K562 (cell line): ENCODE measurements around the gene ALKBH7. TPM values are rescaled to one million over a fixed set of nuclear protein-coding genes. Genes with fewer than 3 reads are reported as not detected.
A peak's percentile ranks its signal among the peaks of the same experiment; 100 is the strongest.

Source experiments
- ATAC-seq: fragments of 200-7000 bp; cut with Tn5 transposase; 3 replicates; pipeline ENCODE4 v1.9.1; 2020; ENCODE audit warnings: moderate library complexity
- BruUV-seq: library from RNA; stranded (reverse); fragments of 400-500 nt; replicated peaks from 2 replicates; lab custom pipeline; 2021; lab: Mats Ljungman, UMichigan
- CTCF ChIA-PET: fragments of 300-600 bp; formaldehyde crosslinking; extraction: SDS; loops from one replicate; lab custom pipeline; 2021; ENCODE audit warnings: low intra/inter-chr PET ratio; lab: Yijun Ruan, JAX
- POLR2A ChIA-PET: fragments of 300-600, 350-650 bp; sonication (Branson Sonifier 250); formaldehyde crosslinking; extraction: SDS; loops from one replicate; lab custom pipeline; 2021; ENCODE audit warnings: antibody characterized with exemption, inconsistent platforms; lab: Yijun Ruan, JAX
- DNase-seq, 4 experiments: peaks; one replicate each; pipeline versions ENCODE4 v3.0.0 to v3.0.0-alpha.2; 2011 to 2018; ENCODE audit warnings: low spot score in 3 of 4, mixed read lengths in 3 of 4; ENCODE audit errors: extremely low read depth in 1 of 4
- FAIRE-seq: peaks from 2 replicates; lab custom pipeline; 2011; peaks lifted over from hg19 to GRCh38; lab: Jason Lieb, UNC
- H2AFZ ChIP-seq: 2 replicates; pipeline ENCODE4 v1.6.0; 2011; ENCODE audit warnings: low read depth, low read length, control low read depth, inconsistent platforms
- H3K27ac ChIP-seq: fragments of 200-600 bp; 3 replicates; pipeline ENCODE4 v1.8.0; 2011; ENCODE audit warnings: low read depth, mild to moderate bottlenecking, control low read depth, inconsistent platforms, low read length, moderate library complexity, mixed read lengths; ENCODE audit errors: extremely low read depth
- H3K27me3 ChIP-seq, 2 experiments: fragments of 300-600 bp in 1 of 2; 2 replicates in 1 of 2; 3 replicates in 1 of 2; pipeline versions ENCODE4 v1.6.0 to v1.8.0; 2011; ENCODE audit warnings: inconsistent platforms in 2 of 2, low read length in 2 of 2, mild to moderate bottlenecking in 1 of 2, mixed read lengths in 1 of 2, moderate library complexity in 1 of 2; ENCODE audit not compliant: control insufficient read depth in 2 of 2, insufficient read depth in 2 of 2
- H3K36me3 ChIP-seq: fragments of 300-600 bp; 3 replicates; pipeline ENCODE4 v1.8.0; 2011; ENCODE audit warnings: mild to moderate bottlenecking, low read length, inconsistent platforms; ENCODE audit not compliant: control insufficient read depth, insufficient read depth
- H3K4me1 ChIP-seq, 2 experiments: fragments of 200-600 bp in 1 of 2; replicated peaks in 1 of 2; 2 replicates in 1 of 2; 3 replicates in 1 of 2; pipeline versions ENCODE4 v1.5.1 to v1.8.0; 2011; ENCODE audit warnings: inconsistent platforms in 2 of 2, low read length in 2 of 2, mild to moderate bottlenecking in 1 of 2, mixed read lengths in 1 of 2, moderate library complexity in 1 of 2; ENCODE audit not compliant: control insufficient read depth in 2 of 2, insufficient read depth in 2 of 2
- H3K4me2 ChIP-seq: 2 replicates; pipeline ENCODE4 v1.6.1; 2011; ENCODE audit warnings: low read length, control low read depth, inconsistent platforms, mixed read lengths; ENCODE audit not compliant: insufficient read depth
- H3K4me3 ChIP-seq: fragments of 200-600 bp; sonication (generic), shearing (Covaris generic); 2 replicates; pipeline ENCODE4 v1.5.1; 2016; ENCODE audit warnings: control low read depth, inconsistent platforms
- H3K79me2 ChIP-seq: fragments of 200-600 bp; 3 replicates; pipeline ENCODE4 v1.8.0; 2011; ENCODE audit warnings: low read length, inconsistent platforms; ENCODE audit not compliant: control insufficient read depth, insufficient read depth
- H3K9ac ChIP-seq, 2 experiments: 2 replicates each; pipeline versions ENCODE4 v1.6.0 to v1.6.1; 2011; ENCODE audit warnings: low read depth in 2 of 2, low read length in 2 of 2, control low read depth in 1 of 2, inconsistent platforms in 1 of 2, mild to moderate bottlenecking in 1 of 2, mixed read lengths in 1 of 2; ENCODE audit not compliant: insufficient read depth in 1 of 2
- H3K9me1 ChIP-seq: one replicate; pipeline ENCODE4 v1.6.0; 2011; ENCODE audit warnings: inconsistent platforms, mild to moderate bottlenecking, low read length, moderate library complexity; ENCODE audit not compliant: control insufficient read depth, insufficient read depth
- H3K9me3 ChIP-seq: replicated peaks from 2 replicates; pipeline ENCODE4 v1.5.1; 2011; ENCODE audit warnings: low read depth, low read length, inconsistent platforms; ENCODE audit not compliant: control insufficient read depth, insufficient read depth
- H4K20me1 ChIP-seq: replicated peaks from 2 replicates; pipeline ENCODE4 v1.6.1; 2011; ENCODE audit warnings: low read length, inconsistent platforms, mixed read lengths; ENCODE audit not compliant: control insufficient read depth, insufficient read depth
- MAFG ChIP-seq: fragments of 450-650 bp; conservative IDR thresholded peaks from 2 replicates; pipeline ENCODE4 v1.6.1; 2016; ENCODE audit warnings: missing genetic modification characterization, missing compliant biosample characterization
- RERE ChIP-seq: sonication (generic); formaldehyde crosslinking; IDR thresholded peaks from 2 replicates; pipeline ENCODE4 v1.8.0; 2023; ENCODE audit warnings: missing genetic modification reagents, mild to moderate bottlenecking, borderline replicate concordance
- SPI1 ChIP-seq: IDR thresholded peaks from 2 replicates; pipeline ENCODE4 v1.6.1; 2011; ENCODE audit warnings: low read depth, low read length, control low read depth, borderline replicate concordance
- ZNF24 ChIP-seq: fragments of 450-650 bp; IDR thresholded peaks from 2 replicates; pipeline ENCODE4 v1.6.1; 2016
- ZNF395 ChIP-seq: fragments of 200-800 bp; sonication (Bioruptor generic); IDR thresholded peaks from 2 replicates; pipeline ENCODE4 v1.6.1; 2017; ENCODE audit warnings: missing genetic modification characterization, missing compliant biosample characterization
- WGBS: fragments of 100-300 bp; shearing (Covaris generic); methylation state at CpG from one replicate; pipeline ENCODE4 v1.1.6; 2016; ENCODE audit warnings: low coverage, mixed read lengths; ENCODE audit not compliant: insufficient coverage; ENCODE audit errors: missing lambda C conversion rate; 5-methylcytosine and 5-hydroxymethylcytosine counted together
- in situ Hi-C: fragments of 300-500 bp; cut with MboI; formaldehyde crosslinking; loops from 4 replicates; pipeline ENCODE4 v1.15.0; 2018; ENCODE audit warnings: inconsistent platforms, mixed read lengths
- intact Hi-C: fragments of 100-400 bp; cut with micrococcal nuclease; formaldehyde crosslinking; loops from 2 replicates; pipeline ENCODE4 v1.14.2; 2022
- polyA plus RNA-seq, 8 experiments: library from polyadenylated mRNA; depleted of rRNA in 4 of 8; stranded (reverse) in 5 of 8; unstranded in 3 of 8; fragments of >200 nt; fragmentation: Nextera tagmentation in 2 of 8; fragmentation: Illumina TruSeq in 1 of 8; extraction: Ambion mirVana in 2 of 8; extraction: Trizol in 1 of 8; gene quantifications; 2 replicates each; pipeline versions ENCODE4 v1.2.1 to v1.2.3, GENCODE V29; 2011 to 2014; ENCODE audit warnings: inconsistent platforms in 1 of 8, missing spikeins in 1 of 8
- total RNA-seq, 7 experiments: library from RNA; depleted of rRNA in 6 of 7; stranded (reverse); fragments of >200 nt in 6 of 7; fragmentation: Illumina TruSeq in 2 of 7; extraction: Trizol in 2 of 7; gene quantifications; 2 replicates each; pipeline versions ENCODE4 v1.2.1 to v1.2.3, GENCODE V29; 2011 to 2021; ENCODE audit warnings: low replicate concordance in 1 of 7
- TF ChIP-seq, protein P1 (sequence below): sonication (generic); formaldehyde crosslinking; IDR thresholded peaks from 2 replicates; pipeline ENCODE4 v1.8.0; 2022; ENCODE audit warnings: mild to moderate bottlenecking, missing genetic modification reagents
- TF ChIP-seq, protein P2 (sequence below), 2 experiments: fragments of 450-650 bp; IDR thresholded peaks; 2 replicates each; pipeline ENCODE4 v1.6.1; 2018; ENCODE audit warnings: mild to moderate bottlenecking in 2 of 2, low read depth in 1 of 2; ENCODE audit not compliant: partially characterized antibody in 2 of 2

The ALKBH7 gene
- total and polyA plus RNA-seq, 9 of the 15 experiments (the other 6 are each of a cell fraction or from before 2014, with no cell fraction given): 0.69 to 94.8 (median 17.6) TPM

- intact Hi-C loops: no loop called here
- FAIRE-seq: peak; percentile 40
- TSS peak; percentile 73 for BruUV-seq
- TF ChIP-seq SPI1 (peak; percentile 63), RERE (CRISPR knock-in tag) (no peak), ZNF395 (CRISPR knock-in tag) (no peak), MAFG (tag) (peak; percentile 73), ZNF24 (peak; percentile 81)
- TF ChIP-seq, protein P1, sequence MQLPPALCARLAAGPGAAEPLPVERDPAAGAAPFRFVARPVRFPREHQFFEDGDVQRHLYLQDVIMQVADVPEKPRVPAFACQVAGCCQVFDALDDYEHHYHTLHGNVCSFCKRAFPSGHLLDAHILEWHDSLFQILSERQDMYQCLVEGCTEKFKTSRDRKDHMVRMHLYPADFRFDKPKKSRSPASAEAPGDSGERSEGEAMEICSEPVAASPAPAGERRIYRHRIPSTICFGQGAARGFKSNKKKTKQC (CRISPR knock-in tag): 0 out of 2 replicates have a peak, but pooled peaks have one; percentile 28
- TF ChIP-seq, protein P2, sequence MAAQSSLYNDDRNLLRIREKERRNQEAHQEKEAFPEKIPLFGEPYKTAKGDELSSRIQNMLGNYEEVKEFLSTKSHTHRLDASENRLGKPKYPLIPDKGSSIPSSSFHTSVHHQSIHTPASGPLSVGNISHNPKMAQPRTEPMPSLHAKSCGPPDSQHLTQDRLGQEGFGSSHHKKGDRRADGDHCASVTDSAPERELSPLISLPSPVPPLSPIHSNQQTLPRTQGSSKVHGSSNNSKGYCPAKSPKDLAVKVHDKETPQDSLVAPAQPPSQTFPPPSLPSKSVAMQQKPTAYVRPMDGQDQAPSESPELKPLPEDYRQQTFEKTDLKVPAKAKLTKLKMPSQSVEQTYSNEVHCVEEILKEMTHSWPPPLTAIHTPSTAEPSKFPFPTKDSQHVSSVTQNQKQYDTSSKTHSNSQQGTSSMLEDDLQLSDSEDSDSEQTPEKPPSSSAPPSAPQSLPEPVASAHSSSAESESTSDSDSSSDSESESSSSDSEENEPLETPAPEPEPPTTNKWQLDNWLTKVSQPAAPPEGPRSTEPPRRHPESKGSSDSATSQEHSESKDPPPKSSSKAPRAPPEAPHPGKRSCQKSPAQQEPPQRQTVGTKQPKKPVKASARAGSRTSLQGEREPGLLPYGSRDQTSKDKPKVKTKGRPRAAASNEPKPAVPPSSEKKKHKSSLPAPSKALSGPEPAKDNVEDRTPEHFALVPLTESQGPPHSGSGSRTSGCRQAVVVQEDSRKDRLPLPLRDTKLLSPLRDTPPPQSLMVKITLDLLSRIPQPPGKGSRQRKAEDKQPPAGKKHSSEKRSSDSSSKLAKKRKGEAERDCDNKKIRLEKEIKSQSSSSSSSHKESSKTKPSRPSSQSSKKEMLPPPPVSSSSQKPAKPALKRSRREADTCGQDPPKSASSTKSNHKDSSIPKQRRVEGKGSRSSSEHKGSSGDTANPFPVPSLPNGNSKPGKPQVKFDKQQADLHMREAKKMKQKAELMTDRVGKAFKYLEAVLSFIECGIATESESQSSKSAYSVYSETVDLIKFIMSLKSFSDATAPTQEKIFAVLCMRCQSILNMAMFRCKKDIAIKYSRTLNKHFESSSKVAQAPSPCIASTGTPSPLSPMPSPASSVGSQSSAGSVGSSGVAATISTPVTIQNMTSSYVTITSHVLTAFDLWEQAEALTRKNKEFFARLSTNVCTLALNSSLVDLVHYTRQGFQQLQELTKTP (IDR thresholded peaks at IDR 0.05; ENCODE audit: low read depth in 1 of 2, partially characterized antibody in 2 of 2): peak in 1 of 2 experiments; percentile 55
Observed at GRCh38 chr19:6392221-6393073, 19.9 kb downstream of the ALKBH7 start.

More at GRCh38 chr19:6392221-6393073, 19.9 kb downstream of the ALKBH7 start:
- Histone ChIP-seq H3K27ac (peak overlapping the region; percentile 87), H3K79me2 (peaks cover 23% of the 10 kb centered on the region), H3K4me2 (peak overlapping the region; percentile 98), H4K20me1 (no peaks in the 10 kb centered on the region), H3K9me3 (no peaks in the 10 kb centered on the region), H3K4me3 (peak overlapping the region; percentile 87), H3K36me3 (peaks cover 39% of the 10 kb centered on the region; the same call in 2 of the 3 replicates), H3K27me3 (no peaks in the 10 kb centered on the region), H3K9me1 (no peaks in the 10 kb centered on the region), H3K4me1 (peaks cover 8 to 27% of the 10 kb centered on the region in 2 experiments; a peak in 3 of 5 replicates), H2AFZ (peak overlapping the region; percentile 100), H3K9ac (peak overlapping the region; percentile 95 to 96)
- in situ Hi-C loops: no loop called here
- peak in 3 of 4 experiments; percentile 32 to 45 (median 33) for DNase-seq
- POLR2A ChIA-PET: interaction anchor here (1.0 to 1.3 kb wide), 6 partner anchors 13 to 31 kb away, joined by 3 to 5 read pairs (median 4); partner anchors contain the start of genes ALKBH7, CLPP and PSPN
- WGBS: 2% methylated on average over 30 of the region's 30 CpGs
- CTCF ChIA-PET: no interaction called here
- peak; percentile 5 for ATAC-seq
